Keratinocyte (primary cell): ENCODE data around the gene SLC33A1.

ENCODE experiments used
- CTCF ChIP-seq, 3 experiments: IDR thresholded peaks in 1 of 3; conservative IDR thresholded peaks in 1 of 3; optimal IDR thresholded peaks in 1 of 3; 2 replicates in 2 of 3; 3 replicates in 1 of 3; pipeline versions ENCODE3 to v1.5.1; 2011; ENCODE audit warnings: low read length in 3 of 3, mild to moderate bottlenecking in 3 of 3, moderate library complexity in 2 of 3, control low read depth in 1 of 3, inconsistent platforms in 1 of 3; ENCODE audit not compliant: insufficient read depth in 2 of 3; ENCODE audit errors: extremely low read depth in 1 of 3
- EZH2 ChIP-seq: IDR thresholded peaks from one replicate; pipeline ENCODE4 v1.6.1; 2012; ENCODE audit warnings: inconsistent platforms, mild to moderate bottlenecking, low read length, moderate library complexity

GRCh38 chr3:155885292-155885691, 31.1 kb upstream of the SLC33A1 start:
- TF ChIP-seq EZH2 = no peak
- TF ChIP-seq CTCF (optimal IDR thresholded peaks at IDR 0.05 in 1 of 3, IDR thresholded peaks at IDR 0.05 in 1 of 3, conservative IDR thresholded peaks at IDR 0.05 in 1 of 3; ENCODE audit: extremely low read depth in 1 of 3, insufficient read depth in 2 of 3, low read length in 3 of 3) = no peak
